SK-N-SH (cell line): Measurements from ENCODE around the gene MBD3L5.

Experiments used
- CHD2 ChIP-seq: fragments of 150-350 bp; IDR thresholded peaks from 2 replicates; pipeline ENCODE4 v1.6.1; 2018; ENCODE audit warnings: low read length; ENCODE audit not compliant: partially characterized antibody
- EZH2phosphoT487 ChIP-seq: fragments of 200-600 bp; sonication (generic); IDR thresholded peaks from 2 replicates; pipeline ENCODE4 v1.6.1; 2017; ENCODE audit warnings: low read depth, mixed run types, mild to moderate bottlenecking, antibody characterized with exemption, moderate library complexity, borderline replicate concordance
- GABPA ChIP-seq: IDR thresholded peaks from 2 replicates; pipeline ENCODE4 v1.4.0; 2012; ENCODE audit warnings: low read depth, mild to moderate bottlenecking
- JUND ChIP-seq: IDR thresholded peaks from 2 replicates; pipeline ENCODE4 v1.4.0; 2012
- MAX ChIP-seq: IDR thresholded peaks from 2 replicates; pipeline ENCODE4 v1.4.0; 2012; ENCODE audit warnings: low read depth
- NRF1 ChIP-seq: IDR thresholded peaks from 2 replicates; pipeline ENCODE4 v1.6.1; 2012; ENCODE audit warnings: low read depth, mild to moderate bottlenecking, low read length
- TAF1 ChIP-seq: IDR thresholded peaks from 2 replicates; pipeline ENCODE4 v1.6.1; 2012; ENCODE audit warnings: low read depth, mild to moderate bottlenecking, low read length, moderate library complexity, borderline replicate concordance
- TEAD4 ChIP-seq: IDR thresholded peaks from 2 replicates; pipeline ENCODE4 v1.4.0; 2012; ENCODE audit warnings: mild to moderate bottlenecking, borderline replicate concordance; ENCODE audit not compliant: insufficient read depth
- ZBTB33 ChIP-seq: IDR thresholded peaks from 2 replicates; pipeline ENCODE4 v1.4.0; 2012; ENCODE audit warnings: low read depth, borderline replicate concordance
- TF ChIP-seq, protein P1 (sequence below): IDR thresholded peaks from 2 replicates; pipeline ENCODE4 v1.6.1; 2012; ENCODE audit warnings: mild to moderate bottlenecking, low read depth, low read length, moderate library complexity
- TF ChIP-seq, protein P2 (sequence below): fragments of 200-600 bp; sonication (generic); IDR thresholded peaks from 2 replicates; pipeline ENCODE4 v1.6.1; 2017; ENCODE audit warnings: antibody characterized with exemption, mild to moderate bottlenecking, moderate library complexity
- TF ChIP-seq, protein P3 (sequence below): fragments of 150-350 bp; IDR thresholded peaks from 2 replicates; pipeline ENCODE4 v1.6.1; 2017; ENCODE audit warnings: antibody characterized with exemption, low read length, low read depth, borderline replicate concordance

- TF ChIP-seq, protein P1, sequence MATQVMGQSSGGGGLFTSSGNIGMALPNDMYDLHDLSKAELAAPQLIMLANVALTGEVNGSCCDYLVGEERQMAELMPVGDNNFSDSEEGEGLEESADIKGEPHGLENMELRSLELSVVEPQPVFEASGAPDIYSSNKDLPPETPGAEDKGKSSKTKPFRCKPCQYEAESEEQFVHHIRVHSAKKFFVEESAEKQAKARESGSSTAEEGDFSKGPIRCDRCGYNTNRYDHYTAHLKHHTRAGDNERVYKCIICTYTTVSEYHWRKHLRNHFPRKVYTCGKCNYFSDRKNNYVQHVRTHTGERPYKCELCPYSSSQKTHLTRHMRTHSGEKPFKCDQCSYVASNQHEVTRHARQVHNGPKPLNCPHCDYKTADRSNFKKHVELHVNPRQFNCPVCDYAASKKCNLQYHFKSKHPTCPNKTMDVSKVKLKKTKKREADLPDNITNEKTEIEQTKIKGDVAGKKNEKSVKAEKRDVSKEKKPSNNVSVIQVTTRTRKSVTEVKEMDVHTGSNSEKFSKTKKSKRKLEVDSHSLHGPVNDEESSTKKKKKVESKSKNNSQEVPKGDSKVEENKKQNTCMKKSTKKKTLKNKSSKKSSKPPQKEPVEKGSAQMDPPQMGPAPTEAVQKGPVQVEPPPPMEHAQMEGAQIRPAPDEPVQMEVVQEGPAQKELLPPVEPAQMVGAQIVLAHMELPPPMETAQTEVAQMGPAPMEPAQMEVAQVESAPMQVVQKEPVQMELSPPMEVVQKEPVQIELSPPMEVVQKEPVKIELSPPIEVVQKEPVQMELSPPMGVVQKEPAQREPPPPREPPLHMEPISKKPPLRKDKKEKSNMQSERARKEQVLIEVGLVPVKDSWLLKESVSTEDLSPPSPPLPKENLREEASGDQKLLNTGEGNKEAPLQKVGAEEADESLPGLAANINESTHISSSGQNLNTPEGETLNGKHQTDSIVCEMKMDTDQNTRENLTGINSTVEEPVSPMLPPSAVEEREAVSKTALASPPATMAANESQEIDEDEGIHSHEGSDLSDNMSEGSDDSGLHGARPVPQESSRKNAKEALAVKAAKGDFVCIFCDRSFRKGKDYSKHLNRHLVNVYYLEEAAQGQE: no peak
- TF ChIP-seq, protein P2, sequence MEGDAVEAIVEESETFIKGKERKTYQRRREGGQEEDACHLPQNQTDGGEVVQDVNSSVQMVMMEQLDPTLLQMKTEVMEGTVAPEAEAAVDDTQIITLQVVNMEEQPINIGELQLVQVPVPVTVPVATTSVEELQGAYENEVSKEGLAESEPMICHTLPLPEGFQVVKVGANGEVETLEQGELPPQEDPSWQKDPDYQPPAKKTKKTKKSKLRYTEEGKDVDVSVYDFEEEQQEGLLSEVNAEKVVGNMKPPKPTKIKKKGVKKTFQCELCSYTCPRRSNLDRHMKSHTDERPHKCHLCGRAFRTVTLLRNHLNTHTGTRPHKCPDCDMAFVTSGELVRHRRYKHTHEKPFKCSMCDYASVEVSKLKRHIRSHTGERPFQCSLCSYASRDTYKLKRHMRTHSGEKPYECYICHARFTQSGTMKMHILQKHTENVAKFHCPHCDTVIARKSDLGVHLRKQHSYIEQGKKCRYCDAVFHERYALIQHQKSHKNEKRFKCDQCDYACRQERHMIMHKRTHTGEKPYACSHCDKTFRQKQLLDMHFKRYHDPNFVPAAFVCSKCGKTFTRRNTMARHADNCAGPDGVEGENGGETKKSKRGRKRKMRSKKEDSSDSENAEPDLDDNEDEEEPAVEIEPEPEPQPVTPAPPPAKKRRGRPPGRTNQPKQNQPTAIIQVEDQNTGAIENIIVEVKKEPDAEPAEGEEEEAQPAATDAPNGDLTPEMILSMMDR: no peak
- TF ChIP-seq MAX (no peak), ZBTB33 (no peak), JUND (no peak), TEAD4 (no peak), TAF1 (no peak), NRF1 (no peak), CHD2 (no peak), EZH2phosphoT487 (no peak), GABPA (no peak)
- TF ChIP-seq, protein P3, sequence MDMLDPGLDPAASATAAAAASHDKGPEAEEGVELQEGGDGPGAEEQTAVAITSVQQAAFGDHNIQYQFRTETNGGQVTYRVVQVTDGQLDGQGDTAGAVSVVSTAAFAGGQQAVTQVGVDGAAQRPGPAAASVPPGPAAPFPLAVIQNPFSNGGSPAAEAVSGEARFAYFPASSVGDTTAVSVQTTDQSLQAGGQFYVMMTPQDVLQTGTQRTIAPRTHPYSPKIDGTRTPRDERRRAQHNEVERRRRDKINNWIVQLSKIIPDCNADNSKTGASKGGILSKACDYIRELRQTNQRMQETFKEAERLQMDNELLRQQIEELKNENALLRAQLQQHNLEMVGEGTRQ: no peak
Observed at GRCh38 chr19:7076151-7076550, 45.8 kb downstream of the MBD3L5 start.
